Activated T-helper 1 cell treated with Interleukin-2 at 50 U/mL for 16 hours (primary cell): Measurements from ENCODE around the gene UBXN10.
"Not testable (repeated sequence)": the region's sequence is repeated elsewhere in the genome, so short reads cannot be mapped to it uniquely, and the experiment has no call there.

ENCODE experiments used
- DNase-seq: peaks from one replicate; pipeline ENCODE4 v3.0.0-alpha.2; 2020; ENCODE audit warnings: low read depth

Gene UBXN10

GRCh38 chr1:20202166-20202565 is 16.3 kb downstream of the UBXN10 start:
- no peak for DNase-seq

- no peak for DNase-seq
Measured at GRCh38 chr1:20207546-20207945, 21.6 kb downstream of the UBXN10 start.

- DNase-seq = no peak
Measured at GRCh38 chr1:20209471-20209870, 23.6 kb downstream of the UBXN10 start.

GRCh38 chr1:20210736-20211460 is 25.0 kb downstream of the UBXN10 start:
- no peak for DNase-seq

- no peak for DNase-seq
Measured at GRCh38 chr1:20211511-20211931, 25.6 kb downstream of the UBXN10 start.

- no peak for DNase-seq
Measured at GRCh38 chr1:20212085-20212684, 26.3 kb downstream of the UBXN10 start.

GRCh38 chr1:20212685-20213331 is 26.9 kb downstream of the UBXN10 start:
- peak; percentile 15 for DNase-seq

GRCh38 chr1:20215716-20216115 is 29.8 kb downstream of the UBXN10 start:
- DNase-seq = no peak

- DNase-seq = no peak
Measured at GRCh38 chr1:20216574-20216973, 30.7 kb downstream of the UBXN10 start.

GRCh38 chr1:20219053-20219452 is 33.2 kb downstream of the UBXN10 start:
- not testable (repeated sequence) for DNase-seq

GRCh38 chr1:20220036-20220435 is 34.1 kb downstream of the UBXN10 start:
- no peak for DNase-seq

- no peak for DNase-seq
Measured at GRCh38 chr1:20223106-20223505, 37.2 kb downstream of the UBXN10 start.

- no peak for DNase-seq
Measured at GRCh38 chr1:20223551-20224419, 37.9 kb downstream of the UBXN10 start.

- no peak for DNase-seq
Measured at GRCh38 chr1:20224546-20224945, 38.6 kb downstream of the UBXN10 start.

GRCh38 chr1:20227704-20228103 is 41.8 kb downstream of the UBXN10 start:
- DNase-seq = no peak

GRCh38 chr1:20228314-20228825 is 42.5 kb downstream of the UBXN10 start:
- DNase-seq = no peak

- DNase-seq = no peak
Measured at GRCh38 chr1:20229171-20229570, 43.3 kb downstream of the UBXN10 start.

GRCh38 chr1:20232564-20232963 is 46.7 kb downstream of the UBXN10 start:
- DNase-seq = not testable (repeated sequence)

- no peak for DNase-seq
Measured at GRCh38 chr1:20233394-20233793, 47.5 kb downstream of the UBXN10 start.

- DNase-seq = no peak
Measured at GRCh38 chr1:20233866-20234265, 48.0 kb downstream of the UBXN10 start.

GRCh38 chr1:20234788-20235535 is 49.1 kb downstream of the UBXN10 start:
- DNase-seq = no peak
